OCI-LY7 (cell line): ENCODE data around the gene FCHSD2.

Source experiments
- CTCF ChIP-seq: fragments of 200-600 bp; sonication (generic); conservative IDR thresholded peaks from 2 replicates; pipeline ENCODE4 v1.5.1; 2014; ENCODE audit warnings: mild to moderate bottlenecking, antibody characterized with exemption, low read length, moderate library complexity, mixed read lengths
- EZH2phosphoT487 ChIP-seq: fragments of 200-600 bp; sonication (generic); IDR thresholded peaks from 2 replicates; pipeline ENCODE4 v1.6.1; 2018; ENCODE audit warnings: low read depth, borderline replicate concordance, mild to moderate bottlenecking, mixed run types, antibody characterized with exemption, low read length, moderate library complexity, mixed read lengths

GRCh38 chr11:73117071-73117470 is 25.0 kb downstream of the FCHSD2 start:
- TF ChIP-seq CTCF (no peak), EZH2phosphoT487 (no peak)
